ENCODE results near the gene LRCH3.

The LRCH3 gene

DNA sequence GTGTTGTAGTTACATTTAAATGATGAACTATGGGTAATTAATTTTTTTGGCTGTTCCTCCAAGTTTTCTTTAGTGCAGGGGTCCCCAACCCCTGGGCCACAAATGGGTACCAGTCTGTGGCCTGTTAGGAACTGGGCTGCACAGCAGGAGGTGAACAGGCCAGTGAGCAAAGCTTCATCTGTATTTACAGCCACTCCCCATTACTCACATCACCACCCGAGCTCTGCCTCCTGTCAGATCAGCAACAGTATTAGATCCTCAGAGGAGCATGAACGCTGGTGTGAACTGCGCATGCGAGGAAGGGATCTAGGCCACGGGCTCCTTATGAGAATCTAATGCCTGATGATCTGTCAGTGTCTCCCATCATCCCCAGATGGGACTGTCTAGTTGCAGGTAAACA, 83.0 kb downstream of the LRCH3 start:
- no peaks in the 10 kb centered on the region for H3K4me1 ChIP-seq
- no peak for DNase-seq
- intact Hi-C loops (cut with DNase I; ENCODE audit: low total_unique reads), result no loop called here
- no peaks in the 10 kb centered on the region for H3K27me3 ChIP-seq
- H3K36me3 ChIP-seq, result peaks cover 79 to 92% (median 82%) of the 10 kb centered on the region in 3 donors
- H3K4me3 ChIP-seq, result no peak overlapping the region
- H3K9me3 ChIP-seq, result no peaks in the 10 kb centered on the region
- H3K27ac ChIP-seq, result no peak overlapping the region
- TF ChIP-seq, protein P1, sequence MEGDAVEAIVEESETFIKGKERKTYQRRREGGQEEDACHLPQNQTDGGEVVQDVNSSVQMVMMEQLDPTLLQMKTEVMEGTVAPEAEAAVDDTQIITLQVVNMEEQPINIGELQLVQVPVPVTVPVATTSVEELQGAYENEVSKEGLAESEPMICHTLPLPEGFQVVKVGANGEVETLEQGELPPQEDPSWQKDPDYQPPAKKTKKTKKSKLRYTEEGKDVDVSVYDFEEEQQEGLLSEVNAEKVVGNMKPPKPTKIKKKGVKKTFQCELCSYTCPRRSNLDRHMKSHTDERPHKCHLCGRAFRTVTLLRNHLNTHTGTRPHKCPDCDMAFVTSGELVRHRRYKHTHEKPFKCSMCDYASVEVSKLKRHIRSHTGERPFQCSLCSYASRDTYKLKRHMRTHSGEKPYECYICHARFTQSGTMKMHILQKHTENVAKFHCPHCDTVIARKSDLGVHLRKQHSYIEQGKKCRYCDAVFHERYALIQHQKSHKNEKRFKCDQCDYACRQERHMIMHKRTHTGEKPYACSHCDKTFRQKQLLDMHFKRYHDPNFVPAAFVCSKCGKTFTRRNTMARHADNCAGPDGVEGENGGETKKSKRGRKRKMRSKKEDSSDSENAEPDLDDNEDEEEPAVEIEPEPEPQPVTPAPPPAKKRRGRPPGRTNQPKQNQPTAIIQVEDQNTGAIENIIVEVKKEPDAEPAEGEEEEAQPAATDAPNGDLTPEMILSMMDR (IDR thresholded peaks at IDR 0.05), result no peak

DNA sequence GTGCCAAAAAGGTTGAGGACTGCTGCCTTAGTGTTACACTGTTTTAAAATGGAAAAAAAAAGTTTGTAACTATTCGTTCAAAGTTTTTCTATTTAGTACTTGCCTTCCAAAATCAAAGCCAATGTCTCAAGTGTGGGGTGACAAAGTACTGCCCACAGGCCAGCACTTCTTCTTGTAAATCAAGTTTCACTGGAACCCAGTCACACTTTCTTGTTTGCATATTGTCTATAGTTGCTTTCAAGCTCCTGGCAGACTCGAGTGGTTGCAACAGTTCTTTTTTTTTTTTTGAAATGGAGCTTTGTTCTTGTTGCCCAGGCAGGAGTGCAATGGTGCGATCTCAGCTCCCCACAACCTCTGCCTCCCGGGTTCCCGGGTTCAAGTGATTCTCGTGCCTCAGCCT, 83.6 kb downstream of the LRCH3 start:
- Histone ChIP-seq H3K9me3 (no peaks in the 10 kb centered on the region), H3K27ac (no peak overlapping the region), H3K4me1 (no peaks in the 10 kb centered on the region), H3K4me3 (no peak overlapping the region), H3K27me3 (no peaks in the 10 kb centered on the region), H3K36me3 (peaks cover 80 to 87% (median 80%) of the 10 kb centered on the region in 3 donors)
- intact Hi-C loops (cut with DNase I; ENCODE audit: low total_unique reads), result no loop called here
- no peak for DNase-seq
- TF ChIP-seq, protein P1 (IDR thresholded peaks at IDR 0.05), result no peak

DNA sequence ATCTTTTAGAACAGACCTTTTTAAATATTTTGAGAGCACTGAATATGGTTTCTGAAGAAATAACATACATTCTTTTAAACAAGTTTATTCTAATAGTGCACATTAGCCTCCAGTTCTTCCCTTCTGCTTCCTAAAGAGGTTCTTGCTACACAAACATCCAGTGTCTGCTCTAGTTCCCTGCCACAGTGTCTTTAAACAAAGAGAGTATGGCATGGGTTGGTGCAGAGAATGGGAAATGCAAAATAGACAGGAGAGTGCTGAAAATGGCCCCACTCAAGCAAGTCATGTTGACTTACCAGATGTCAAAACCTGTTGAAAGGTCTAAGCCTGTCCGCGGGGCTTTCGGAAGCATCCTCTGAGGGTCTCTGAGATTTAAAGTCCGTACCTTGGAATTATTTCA, 86.8 kb downstream of the LRCH3 start:
- TF ChIP-seq, protein P1 (IDR thresholded peaks at IDR 0.05), result no peak
- no peaks in the 10 kb centered on the region for H3K27me3 ChIP-seq
- no peak overlapping the region for H3K4me3 ChIP-seq
- no peaks in the 10 kb centered on the region for H3K4me1 ChIP-seq
- no peak overlapping the region for H3K27ac ChIP-seq
- intact Hi-C loops (cut with DNase I; ENCODE audit: low total_unique reads), result no loop called here
- H3K36me3 ChIP-seq, result peaks cover 69 to 76% (median 72%) of the 10 kb centered on the region in 3 donors
- DNase-seq, result no peak
- H3K9me3 ChIP-seq, result no peaks in the 10 kb centered on the region

DNA sequence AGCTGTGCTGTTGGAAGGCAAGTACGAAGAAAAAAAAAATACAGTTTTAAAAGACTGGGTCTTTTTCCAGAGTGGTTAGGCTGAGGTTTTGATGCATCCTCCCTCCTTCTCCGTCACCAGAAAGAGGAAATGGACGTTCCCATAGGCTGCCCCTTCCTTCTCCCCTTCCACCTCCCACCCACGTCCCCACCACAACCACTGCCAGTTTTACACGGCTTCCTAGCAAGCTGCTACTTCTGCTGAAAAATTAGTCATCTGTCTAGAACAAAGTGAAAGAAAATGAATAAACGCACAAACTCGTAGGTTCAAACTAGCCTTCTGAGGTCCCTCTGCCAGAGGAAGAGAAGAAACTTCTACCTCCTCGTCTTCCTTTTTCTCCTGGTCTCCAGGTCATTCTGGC, 87.4 kb downstream of the LRCH3 start:
- Histone ChIP-seq H3K4me3 (no peak overlapping the region), H3K36me3 (peaks cover 67 to 73% (median 68%) of the 10 kb centered on the region in 3 donors), H3K9me3 (no peaks in the 10 kb centered on the region), H3K27ac (no peak overlapping the region), H3K4me1 (no peaks in the 10 kb centered on the region), H3K27me3 (no peaks in the 10 kb centered on the region)
- intact Hi-C loops (cut with DNase I; ENCODE audit: low total_unique reads), result no loop called here
- DNase-seq, result no peak
- TF ChIP-seq, protein P1 (IDR thresholded peaks at IDR 0.05), result no peak

DNA sequence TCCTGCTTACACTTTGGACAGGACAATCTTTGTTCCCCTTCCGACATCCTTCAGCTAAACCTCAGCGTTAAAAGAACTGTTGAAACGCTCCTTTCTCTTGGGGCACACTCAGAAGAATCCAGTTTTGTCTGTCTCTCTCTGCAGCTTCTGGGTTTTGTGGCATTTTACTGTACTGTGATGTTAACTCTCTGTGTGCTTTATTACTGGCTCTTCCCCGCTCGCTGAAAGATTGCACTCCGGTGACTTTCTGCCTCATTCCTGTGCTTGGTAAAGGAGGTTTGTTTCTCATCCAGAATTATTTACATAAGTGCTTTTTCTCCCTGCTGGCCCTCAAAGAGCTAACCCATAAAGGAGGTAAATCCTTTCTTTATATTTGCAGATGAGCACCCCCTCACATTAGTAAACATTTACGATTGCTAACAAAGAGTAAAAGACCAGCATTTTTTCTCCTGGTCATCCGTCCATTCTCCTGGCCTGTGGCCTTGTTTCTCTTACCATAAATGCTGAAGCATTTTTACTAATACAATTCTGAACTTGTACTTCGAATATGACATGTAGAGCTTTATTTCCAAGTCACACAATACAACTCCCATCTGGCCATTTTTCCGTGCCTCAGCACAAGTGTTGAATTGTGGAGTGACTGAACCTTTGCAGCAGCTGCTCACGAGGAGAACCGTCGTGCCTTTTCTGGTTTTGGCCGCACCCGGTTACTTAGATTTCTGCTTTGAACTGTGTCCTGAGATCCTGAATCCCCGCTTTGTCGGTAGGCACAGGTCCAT, 89.6 kb downstream of the LRCH3 start:
- peaks cover 64 to 73% (median 71%) of the 10 kb centered on the region in 3 donors for H3K36me3 ChIP-seq
- no peaks in the 10 kb centered on the region for H3K4me1 ChIP-seq
- no peak overlapping the region for H3K4me3 ChIP-seq
- intact Hi-C loops (cut with DNase I; ENCODE audit: low total_unique reads), result no loop called here
- no peaks in the 10 kb centered on the region for H3K9me3 ChIP-seq
- no peak for DNase-seq
- no peaks in the 10 kb centered on the region for H3K27me3 ChIP-seq
- H3K27ac ChIP-seq, result no peak overlapping the region
- TF ChIP-seq, protein P1 (IDR thresholded peaks at IDR 0.05), result no peak

All from tibial artery (tissue), 4 donors.